Activated naive CD4-positive, alpha-beta T cell treated with anti-CD3 and anti-CD28 coated beads, Interleukin-2, amount 50 U/mL, for 72 hours (primary cell): Measurements from ENCODE around the gene ANKRD65. TPM values are rescaled to one million over a fixed set of nuclear protein-coding genes. Genes with fewer than 3 reads are reported as not detected.
"Not testable (repeated sequence)": the region's sequence is repeated elsewhere in the genome, so short reads cannot be mapped to it uniquely, and the experiment has no call there.

ENCODE experiments used
- ATAC-seq, 2 donors: fragments of 150-1000 bp; cut with Tn5 transposase; 2 replicates each; pipeline ENCODE4 v1.10.0; 2021; ENCODE audit warnings: mild to moderate bottlenecking in 2 of 2, moderate library complexity in 2 of 2
- DNase-seq, 2 donors: peaks; one replicate each; pipeline ENCODE4 v3.0.0; 2021 to 2022; ENCODE audit warnings: low spot score in 2 of 2
- H3K27ac Mint-ChIP-seq, 2 donors: one replicate each; pipeline ENCODE4 v1.8.0; 2022; ENCODE audit warnings: mild to moderate bottlenecking in 2 of 2, mixed read lengths in 2 of 2
- H3K36me3 Mint-ChIP-seq, 2 donors: one replicate each; pipeline ENCODE4 v1.8.0; 2022; ENCODE audit warnings: mixed read lengths in 2 of 2
- H3K9me3 Mint-ChIP-seq, 2 donors: one replicate each; pipeline ENCODE4 v1.8.0; 2022; ENCODE audit warnings: mixed read lengths in 2 of 2
- total RNA-seq, 2 donors: library from RNA; stranded (reverse); gene quantifications; one replicate each; pipeline ENCODE4 v1.2.3, GENCODE V29; 2022

ANKRD65 gene
- total RNA-seq, 2 donors from 2014 or later, result 0.29 TPM; not detected in 1

- no peak overlapping the region for H3K27ac Mint-ChIP-seq
- ATAC-seq, result no peak
These were observed 25.9 kb downstream of the ANKRD65 start for GRCh38 chr1:1395166-1395565.

GRCh38 chr1:1394116-1394515 lies 27.0 kb downstream of the ANKRD65 start:
- no peak for DNase-seq
- Mint-ChIP-seq H3K36me3 (peaks cover 45 to 52% of the 10 kb centered on the region in 2 donors), H3K27ac (peak overlapping the region in 1 of 2 donors; percentile 44), H3K9me3 (no peaks in the 10 kb centered on the region)
- ATAC-seq, result no peak

More at GRCh38 chr1:1395166-1395565, 25.9 kb downstream of the ANKRD65 start:
- DNase-seq, result no peak
- no peaks in the 10 kb centered on the region for H3K9me3 Mint-ChIP-seq
- H3K36me3 Mint-ChIP-seq, result peaks cover 46 to 57% of the 10 kb centered on the region in 2 donors

GRCh38 chr1:1393428-1393827 lies 27.6 kb downstream of the ANKRD65 start:
- Mint-ChIP-seq H3K27ac (peak overlapping the region; percentile 44 to 52), H3K9me3 (no peaks in the 10 kb centered on the region), H3K36me3 (peaks cover 49 to 50% of the 10 kb centered on the region in 2 donors)
- DNase-seq (no peak), ATAC-seq (no peak)

DNA sequence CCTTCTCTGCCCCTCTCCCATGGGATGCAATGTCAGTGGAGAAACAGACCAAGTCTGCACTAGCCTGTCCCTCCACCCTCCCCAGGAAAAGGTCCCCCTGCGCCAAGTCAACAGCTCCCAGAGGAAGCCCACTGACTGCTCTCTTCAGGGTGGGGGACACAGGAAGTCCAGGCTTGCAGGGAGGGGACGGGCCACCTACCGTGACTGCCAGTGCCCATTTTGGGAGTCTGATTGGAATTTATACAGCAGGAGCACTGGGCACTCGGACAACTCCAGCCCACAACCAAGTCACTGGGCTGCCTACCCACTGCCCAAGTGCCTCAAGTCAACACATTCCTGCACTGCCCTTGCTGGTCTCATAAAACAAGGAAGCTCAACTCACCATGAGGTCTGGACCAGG lies 28.1 kb downstream of the ANKRD65 start:
- no peaks in the 10 kb centered on the region for H3K9me3 Mint-ChIP-seq
- ATAC-seq (no peak), DNase-seq (no peak)
- H3K27ac Mint-ChIP-seq, result peak overlapping the region in 1 of 2 donors; percentile 44
- H3K36me3 Mint-ChIP-seq, result peaks cover 45 to 46% of the 10 kb centered on the region in 2 donors

DNA sequence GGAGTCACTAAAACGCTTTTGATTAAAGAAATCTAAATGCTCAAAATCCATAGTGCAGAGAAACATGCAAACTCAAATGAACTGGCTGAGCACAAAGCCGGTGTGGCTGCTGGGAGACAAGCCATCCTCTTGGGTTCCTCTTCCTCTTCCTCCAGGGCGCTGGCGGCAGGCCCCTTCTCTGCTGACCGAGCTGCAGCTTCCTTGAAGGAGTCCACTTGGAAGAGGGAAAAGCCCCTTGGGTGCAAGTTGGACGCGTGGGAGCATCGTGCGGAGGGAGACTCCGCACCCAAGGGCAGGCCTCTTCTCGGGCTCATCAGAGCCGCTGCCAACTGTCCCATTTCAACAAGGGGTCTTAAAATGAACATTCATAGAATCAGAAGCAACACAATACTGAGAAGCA lies 29.9 kb downstream of the ANKRD65 start:
- no peaks in the 10 kb centered on the region for H3K9me3 Mint-ChIP-seq
- peak overlapping the region in 1 of 2 donors; percentile 25 for H3K27ac Mint-ChIP-seq
- no peak for ATAC-seq
- no peak for DNase-seq
- peaks cover 48 to 53% of the 10 kb centered on the region in 2 donors for H3K36me3 Mint-ChIP-seq

- H3K27ac Mint-ChIP-seq, result no peak overlapping the region
- no peak for DNase-seq
- ATAC-seq, result no peak
- H3K36me3 Mint-ChIP-seq, result peaks cover 51 to 56% of the 10 kb centered on the region in 2 donors
- no peaks in the 10 kb centered on the region for H3K9me3 Mint-ChIP-seq
These were observed 30.4 kb downstream of the ANKRD65 start for GRCh38 chr1:1390675-1391074.

- peaks cover 35 to 46% of the 10 kb centered on the region in 2 donors for H3K36me3 Mint-ChIP-seq
- DNase-seq (no peak), ATAC-seq (no peak)
- H3K9me3 Mint-ChIP-seq, result no peaks in the 10 kb centered on the region
- peak overlapping the region in 1 of 2 donors; percentile 37 for H3K27ac Mint-ChIP-seq
These were observed 33.0 kb downstream of the ANKRD65 start for GRCh38 chr1:1388078-1388472.

DNA sequence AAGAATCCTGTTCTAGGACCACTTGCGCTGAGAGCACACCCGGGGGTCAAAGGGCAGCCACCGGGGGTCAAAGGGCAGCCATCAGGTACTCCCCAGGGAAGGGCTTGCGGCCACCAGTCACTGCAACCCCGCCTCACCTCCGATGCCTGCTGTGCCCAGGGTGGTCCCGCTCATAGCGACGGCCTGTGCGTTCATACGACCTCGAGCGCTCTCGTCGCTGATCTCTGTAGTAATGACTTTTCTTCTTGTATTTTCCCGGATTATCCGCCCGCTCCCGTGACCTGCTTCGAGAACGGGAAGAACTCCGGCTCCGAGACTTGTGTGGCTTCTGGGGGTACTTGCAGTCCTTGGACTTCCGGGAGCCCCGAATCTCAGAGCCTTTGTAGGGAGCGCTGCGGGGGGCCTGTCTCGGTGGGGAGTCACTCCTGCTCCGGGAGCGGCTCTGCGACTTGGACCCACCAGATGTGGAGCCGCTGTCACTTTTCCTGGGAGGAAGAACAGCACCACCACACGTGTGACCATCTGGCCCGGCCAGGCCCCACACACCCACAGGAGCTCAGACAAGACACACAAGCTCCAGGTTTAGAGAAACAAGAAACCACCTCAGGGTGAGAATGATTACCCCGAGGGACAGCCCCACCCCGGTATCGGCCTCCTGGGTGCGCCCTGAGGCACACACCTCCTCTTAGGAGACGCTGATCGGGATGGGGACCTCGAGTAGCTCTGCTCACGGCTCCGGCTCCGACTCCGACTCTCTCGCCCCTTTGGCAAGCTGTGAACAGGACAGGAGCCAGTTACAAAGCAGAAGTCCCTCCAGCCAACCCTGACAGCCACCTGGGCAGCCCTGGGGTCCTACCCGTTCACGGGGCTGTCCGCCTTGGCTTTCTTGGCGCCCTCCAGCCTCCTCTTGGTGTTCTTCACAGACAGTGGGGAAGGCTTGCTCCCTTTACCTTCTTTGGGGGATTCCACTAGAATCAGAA lies 33.7 kb downstream of the ANKRD65 start:
- no peak for ATAC-seq
- no peaks in the 10 kb centered on the region for H3K9me3 Mint-ChIP-seq

DNA sequence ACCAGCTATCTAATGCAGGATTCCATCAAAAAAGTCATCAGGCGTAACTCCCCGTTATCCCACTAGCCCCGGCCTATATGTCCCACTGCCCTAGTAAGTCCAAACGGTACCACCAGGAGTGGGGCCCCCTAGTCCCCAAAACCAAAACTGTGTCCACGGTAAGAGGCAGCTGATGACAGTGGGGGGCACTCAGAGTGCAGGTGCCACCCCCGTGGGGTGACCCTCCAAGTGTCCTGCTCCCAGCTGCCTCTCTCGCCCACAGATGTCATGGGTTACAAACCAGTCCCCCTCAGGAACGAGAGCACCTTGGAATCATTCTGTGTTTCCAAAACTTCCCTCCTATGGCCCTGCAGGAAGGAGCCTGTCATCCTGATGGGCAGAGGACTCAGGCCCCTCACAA lies 35.1 kb downstream of the ANKRD65 start:
- Mint-ChIP-seq H3K36me3 (peaks cover 21 to 35% of the 10 kb centered on the region in 2 donors), H3K27ac (peak overlapping the region in 1 of 2 donors; percentile 22), H3K9me3 (no peaks in the 10 kb centered on the region)
- ATAC-seq, result no peak
- no peak for DNase-seq

More for the DNA sequence above, 33.7 kb downstream of the ANKRD65 start:
- peaks cover 32 to 46% of the 10 kb centered on the region in 2 donors for H3K36me3 Mint-ChIP-seq
- DNase-seq, result no peak
- peak overlapping the region in 1 of 2 donors; percentile 37 for H3K27ac Mint-ChIP-seq

- ATAC-seq, DNase-seq, H3K27ac Mint-ChIP-seq, H3K9me3 Mint-ChIP-seq: not testable (repeated sequence)
- H3K36me3 Mint-ChIP-seq, result peaks cover 16 to 29% of the 10 kb centered on the region in 2 donors
These were observed 35.7 kb downstream of the ANKRD65 start for GRCh38 chr1:1385339-1385738.

DNA sequence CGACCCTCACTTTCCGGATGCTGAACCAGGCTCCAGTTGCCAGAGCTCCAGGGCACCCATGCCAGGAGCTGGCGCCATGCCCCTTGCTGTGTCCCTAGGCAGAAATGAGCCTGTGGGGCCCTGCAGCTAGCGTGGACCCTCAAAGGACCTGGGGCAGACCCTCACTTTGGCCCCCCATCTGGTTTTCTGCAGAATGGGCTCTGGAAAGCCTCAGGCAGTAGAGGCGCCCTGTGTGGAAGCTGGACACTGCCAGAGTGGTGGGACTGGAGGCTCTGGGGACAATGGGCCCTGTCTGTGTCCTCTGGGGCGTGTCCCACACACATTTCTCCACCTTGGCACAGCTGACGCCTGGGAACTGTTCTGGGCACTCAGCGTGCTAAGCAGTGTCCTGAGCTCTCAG lies 39.8 kb downstream of the ANKRD65 start:
- no peak for ATAC-seq
- Mint-ChIP-seq H3K27ac (no peak overlapping the region), H3K9me3 (no peaks in the 10 kb centered on the region), H3K36me3 (peaks cover 4% of the 10 kb centered on the region in 2 donors)
- DNase-seq, result no peak

DNA sequence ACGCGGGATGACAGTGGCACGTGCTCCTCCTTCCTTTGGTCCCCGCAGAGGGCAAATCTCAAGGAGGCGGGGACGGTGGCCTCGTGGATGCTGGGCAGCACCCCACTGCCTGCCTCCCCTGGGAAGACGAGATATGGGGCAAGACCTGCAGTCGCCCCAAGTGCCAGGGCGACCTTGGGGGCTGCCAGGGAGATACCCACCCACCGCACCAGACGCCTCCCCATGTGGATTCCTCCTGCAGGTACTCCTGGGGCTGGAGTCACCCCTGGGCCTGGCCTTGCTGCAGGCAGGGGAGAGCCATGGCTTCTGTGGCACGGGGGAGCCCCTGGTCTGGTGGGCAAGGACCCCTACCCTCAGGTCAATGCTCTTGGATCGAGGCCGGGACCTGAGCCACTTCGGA lies 40.2 kb downstream of the ANKRD65 start:
- no peaks in the 10 kb centered on the region for H3K36me3 Mint-ChIP-seq
- DNase-seq, result no peak
- ATAC-seq, result no peak
- H3K27ac Mint-ChIP-seq, result no peak overlapping the region
- H3K9me3 Mint-ChIP-seq, result no peaks in the 10 kb centered on the region

DNA sequence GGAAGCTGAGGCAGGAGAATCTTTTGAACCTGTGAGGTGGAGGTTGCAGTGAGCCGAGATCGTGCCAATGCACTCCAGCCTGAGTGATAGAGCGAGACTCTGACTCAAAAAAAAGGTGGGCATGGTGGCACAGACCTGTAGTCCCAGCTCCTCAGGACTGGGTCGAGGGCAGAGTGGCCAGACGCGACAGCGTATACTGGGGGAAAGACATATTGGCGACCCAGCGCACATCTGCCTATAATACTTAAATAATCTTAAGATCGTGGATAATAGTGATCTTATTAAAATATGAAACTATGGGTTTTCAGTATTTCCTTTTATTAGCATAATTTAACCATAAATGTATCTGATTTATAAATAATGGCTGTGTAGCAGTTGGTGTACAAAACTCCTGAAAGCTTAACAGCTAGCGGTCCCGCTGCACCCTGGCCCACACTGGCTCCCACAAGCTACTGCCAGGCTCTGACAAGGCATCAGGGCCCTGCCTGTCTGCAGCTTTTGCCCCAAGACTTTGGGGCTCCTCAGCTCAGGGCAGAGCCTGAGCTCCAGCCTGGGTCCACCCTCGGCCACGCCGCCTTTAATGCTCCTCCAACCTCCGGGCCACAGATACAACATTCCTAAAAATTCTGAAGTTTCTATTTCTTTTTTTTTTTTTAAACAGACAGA lies 43.4 kb downstream of the ANKRD65 start:
- no peak for ATAC-seq
- peaks cover 0 to 12% of the 10 kb centered on the region in 2 donors for H3K36me3 Mint-ChIP-seq
- no peak for DNase-seq
- H3K27ac Mint-ChIP-seq, result peak overlapping the region in 1 of 2 donors; percentile 44
- H3K9me3 Mint-ChIP-seq, result no peaks in the 10 kb centered on the region

GRCh38 chr1:1376551-1377226 lies 44.4 kb downstream of the ANKRD65 start:
- Mint-ChIP-seq H3K36me3 (peaks cover 0 to 12% of the 10 kb centered on the region in 2 donors), H3K9me3 (no peaks in the 10 kb centered on the region), H3K27ac (peak overlapping the region; percentile 55 to 95)
- no peak for DNase-seq
- no peak for ATAC-seq

DNA sequence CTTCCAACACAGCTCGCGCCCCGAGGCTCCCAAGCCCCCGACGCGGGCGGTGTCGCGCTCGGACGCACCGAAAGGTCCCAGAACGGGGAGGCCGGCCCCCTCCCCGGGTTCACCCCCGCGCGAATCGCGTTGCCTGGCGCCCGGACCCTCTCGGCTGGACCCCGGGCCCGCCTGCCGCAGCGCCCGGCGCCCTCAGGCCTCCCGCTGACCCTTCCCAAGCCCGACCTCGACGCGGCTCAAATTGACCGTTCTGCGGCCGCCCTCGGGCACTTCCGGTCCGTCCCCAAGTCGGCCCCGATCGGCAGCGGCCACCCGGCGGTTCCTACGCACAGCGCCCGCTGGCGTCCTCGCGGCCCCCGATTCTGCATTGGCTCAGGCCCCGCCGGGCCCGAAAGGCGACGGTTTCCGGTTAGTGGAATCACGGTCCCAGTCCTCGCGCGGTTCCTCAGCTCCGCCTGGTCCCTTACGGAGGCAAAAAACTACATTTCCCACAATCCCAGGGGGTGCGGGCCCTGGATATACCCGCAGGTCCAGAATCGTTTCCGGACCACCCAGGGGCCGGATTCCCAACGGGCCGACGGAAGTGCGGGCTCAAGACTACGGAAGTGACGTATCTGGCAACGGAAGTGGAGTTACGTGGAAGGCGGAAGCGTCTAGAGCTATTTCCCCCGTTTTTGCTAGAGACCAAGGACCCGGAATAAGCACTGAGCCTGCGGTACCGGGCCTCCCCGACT lies 46.0 kb downstream of the ANKRD65 start, which contains the start of gene AURKAIP1:
Gene AURKAIP1 (minus strand): TSS at position 279 of the 734 bp plus-strand sequence. CDS start 451 bp downstream, outside the sequence.
- peak; percentile 80 to 94 for ATAC-seq
- H3K27ac Mint-ChIP-seq, result peak within 1 kb of the TSS; percentile 92 to 95
- peaks cover 0 to 12% of the 10 kb centered on the region in 2 donors for H3K36me3 Mint-ChIP-seq
- H3K9me3 Mint-ChIP-seq, result no peaks in the 10 kb centered on the region
- DNase-seq, result peak; percentile 95 to 96

- no peak for ATAC-seq
- Mint-ChIP-seq H3K9me3 (no peaks in the 10 kb centered on the region), H3K27ac (peak overlapping the region; percentile 55 to 95)
These were observed 46.5 kb downstream of the ANKRD65 start for GRCh38 chr1:1374589-1374928.

More at GRCh38 chr1:1374589-1374928, 46.5 kb downstream of the ANKRD65 start:
- peak in 1 of 2 donors; percentile 61 for DNase-seq
- H3K36me3 Mint-ChIP-seq, result peaks cover 0 to 12% of the 10 kb centered on the region in 2 donors
